Common myeloid progenitor, CD34-positive (primary cell): ENCODE data around the gene ZNF239.
A peak's percentile ranks its signal among the peaks of the same experiment; 100 is the strongest.
"Not testable (repeated sequence)": the region's sequence is repeated elsewhere in the genome, so short reads cannot be mapped to it uniquely, and the experiment has no call there.

Experiments used
- CTCF ChIA-PET: fragments of 350-600 bp; sonication (Branson Sonifier 250); formaldehyde crosslinking; loops from one replicate; lab custom pipeline; 2021; ENCODE audit warnings: antibody characterized with exemption; lab: Charles Lee
- POLR2A ChIA-PET: fragments of 350-600 bp; sonication (Branson Sonifier 250); formaldehyde crosslinking; loops from one replicate; lab custom pipeline; 2021; ENCODE audit warnings: antibody characterized with exemption; lab: Charles Lee
- DNase-seq, 3 donors: peaks; one replicate each; pipeline versions ENCODE4 v3.0.0 to v3.0.0-alpha.2; 2013
- H3K27ac ChIP-seq, 2 experiments: 1 replicate in 1 of 2; 2 replicates in 1 of 2; pipeline ENCODE4 v1.7.0; 2013; ENCODE audit warnings: inconsistent platforms in 2 of 2, low read length in 2 of 2, mild to moderate bottlenecking in 2 of 2, low read depth in 1 of 2, moderate library complexity in 1 of 2; ENCODE audit not compliant: severe bottlenecking in 2 of 2, insufficient read depth in 1 of 2, poor library complexity in 1 of 2
- H3K27me3 ChIP-seq, 5 experiments: replicated peaks in 2 of 5; 1 replicate in 3 of 5; 2 replicates in 2 of 5; pipeline versions ENCODE4 v1.6.1 to v1.7.0; 2013; ENCODE audit warnings: low read length in 4 of 5, mild to moderate bottlenecking in 2 of 5, moderate library complexity in 2 of 5, inconsistent platforms in 1 of 5; ENCODE audit not compliant: insufficient read depth in 5 of 5, control insufficient read depth in 4 of 5
- H3K36me3 ChIP-seq, 4 experiments: 1 replicate in 2 of 4; 2 replicates in 2 of 4; pipeline versions ENCODE4 v1.6.1 to v1.7.0; 2013; ENCODE audit warnings: low read length in 3 of 4, control low read depth in 1 of 4, mild to moderate bottlenecking in 1 of 4; ENCODE audit not compliant: control insufficient read depth in 4 of 4, insufficient read depth in 4 of 4
- H3K4me1 ChIP-seq, 4 experiments: 1 replicate in 3 of 4; 2 replicates in 1 of 4; pipeline versions ENCODE4 v1.6.1 to v1.7.1; 2013; ENCODE audit warnings: low read length in 3 of 4, mild to moderate bottlenecking in 3 of 4, control low read depth in 1 of 4, inconsistent platforms in 1 of 4, moderate library complexity in 1 of 4; ENCODE audit not compliant: control insufficient read depth in 4 of 4, insufficient read depth in 4 of 4; ENCODE audit errors: control extremely low read depth in 1 of 4
- H3K4me3 ChIP-seq, 7 experiments: 1 replicate in 4 of 7; 2 replicates in 3 of 7; pipeline versions ENCODE4 v1.5.1 to v1.7.0; 2013; ENCODE audit warnings: mild to moderate bottlenecking in 7 of 7, low read length in 6 of 7, moderate library complexity in 6 of 7, inconsistent platforms in 2 of 7, low read depth in 2 of 7, control low read depth in 1 of 7; ENCODE audit not compliant: insufficient read depth in 4 of 7, control insufficient read depth in 1 of 7; ENCODE audit errors: extremely low read depth in 1 of 7
- H3K9me3 ChIP-seq, 5 experiments: 1 replicate in 4 of 5; 2 replicates in 1 of 5; pipeline versions ENCODE4 v1.6.1 to v1.7.1; 2013; ENCODE audit warnings: low read length in 4 of 5, mild to moderate bottlenecking in 2 of 5, inconsistent platforms in 1 of 5, low read depth in 1 of 5, moderate library complexity in 1 of 5; ENCODE audit not compliant: control insufficient read depth in 4 of 5, insufficient read depth in 2 of 5; ENCODE audit errors: control extremely low read depth in 1 of 5
- WGBS: methylation state at CpG from one replicate; pipeline ENCODE4 v1.1.5; 2013; ENCODE audit not compliant: insufficient coverage; 5-methylcytosine and 5-hydroxymethylcytosine counted together

The ZNF239 gene

DNA sequence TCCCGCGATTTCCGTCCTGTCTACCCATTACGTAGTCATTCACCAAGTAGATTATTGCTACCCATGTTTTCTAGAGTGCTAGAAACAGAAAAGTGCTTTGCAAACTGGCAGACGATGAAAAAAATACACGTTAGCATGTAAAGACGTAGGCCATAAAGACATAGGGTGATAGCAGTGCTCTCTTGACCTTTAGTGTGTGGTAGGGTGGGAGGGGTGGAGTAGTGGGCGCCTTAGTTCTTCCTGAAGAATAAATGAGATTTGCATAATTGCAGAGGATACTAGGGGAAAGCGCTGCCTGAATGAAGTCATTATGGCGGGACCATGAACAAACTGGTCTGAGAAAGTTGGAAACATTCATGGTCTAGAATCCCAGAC is 32.8 kb upstream of the ZNF239 start:
- H3K27me3 ChIP-seq, result no peaks in the 10 kb centered on the region
- H3K36me3 ChIP-seq, result peaks cover 0 to 32% (median 20%) of the 10 kb centered on the region in 4 experiments
- H3K27ac ChIP-seq, result no peak overlapping the region
- H3K9me3 ChIP-seq, result peaks cover 0 to 10% (median 3%) of the 10 kb centered on the region in 5 experiments
- ChIA-PET POLR2A (no interaction called here), CTCF (no interaction called here)
- WGBS, result 93% methylated on average over 8 of the region's 10 CpGs
- H3K4me1 ChIP-seq, result peaks cover 2 to 12% (median 7%) of the 10 kb centered on the region in 4 experiments
- no peak for DNase-seq
- H3K4me3 ChIP-seq, result peak overlapping the region; percentile 62 to 87 (median 72)

DNA sequence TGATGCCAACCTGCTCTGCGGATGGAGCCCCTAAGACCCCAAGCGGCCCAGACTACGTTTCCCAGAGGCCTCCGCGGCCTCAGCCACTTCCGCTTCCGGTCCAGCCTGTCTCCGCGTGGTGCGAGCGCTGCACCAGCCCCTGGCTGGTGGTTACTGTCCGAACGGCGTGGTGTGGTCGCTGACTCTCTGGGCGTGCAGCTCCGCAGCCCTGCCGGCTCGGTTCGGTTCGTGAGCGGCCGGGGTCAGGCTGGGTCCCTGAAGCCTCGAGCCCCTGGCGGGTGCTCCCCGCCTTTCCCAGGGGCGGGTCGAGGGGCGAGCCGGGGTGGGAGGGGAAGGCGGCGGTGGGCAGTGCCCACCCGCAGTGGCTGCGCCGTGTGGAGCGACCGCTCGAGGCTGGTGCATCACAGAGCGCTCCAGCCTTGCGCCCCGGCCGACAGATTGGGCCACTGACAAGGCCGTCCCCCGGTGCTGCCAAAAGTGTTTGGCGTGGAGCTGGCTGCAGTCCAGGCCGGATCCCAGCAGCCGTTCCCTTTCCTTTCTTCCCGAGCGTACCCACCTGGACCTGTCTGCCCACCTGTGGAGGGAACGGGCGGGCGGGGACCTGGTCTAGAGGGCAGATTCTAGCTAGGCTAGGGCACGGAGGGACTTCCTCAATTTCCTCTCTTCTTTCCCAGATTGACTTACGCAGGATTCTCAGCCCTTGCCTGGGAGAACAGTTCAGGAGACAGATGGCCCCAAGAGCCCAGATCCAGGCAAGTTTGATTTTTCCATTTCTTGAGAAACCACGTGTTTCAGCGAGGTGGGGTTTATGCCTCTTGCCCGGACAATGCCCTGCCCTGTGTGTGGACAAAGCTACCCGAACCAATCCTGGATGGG is 32.1 kb upstream of the ZNF239 start, which contains the start of gene ZNF485:
Gene ZNF485, plus strand, starts transcription at position 116 of the 876 bp plus-strand sequence. Its CDS starts 613 bp downstream, at position 729.
- 3% methylated on average over 57 of the region's 58 CpGs for WGBS
- Histone ChIP-seq H3K4me3 (peak within 1 kb of the TSS; percentile 62 to 87 (median 72)), H3K27ac (peak within 1 kb of the TSS in 1 of 2 experiments; percentile 25), H3K36me3 (peaks cover 0 to 26% (median 18%) of the 10 kb centered on the region in 4 experiments), H3K9me3 (peaks cover 0 to 7% (median 4%) of the 10 kb centered on the region in 5 experiments), H3K4me1 (peaks cover 2 to 12% (median 7%) of the 10 kb centered on the region in 4 experiments), H3K27me3 (no peaks in the 10 kb centered on the region)
- ChIA-PET CTCF (no interaction called here), POLR2A (no interaction called here)
- DNase-seq, result peak; percentile 47 to 72 (median 65)

- Histone ChIP-seq H3K4me3 (peak overlapping the region; percentile 62 to 87 (median 72)), H3K9me3 (peaks cover 0 to 11% (median 4%) of the 10 kb centered on the region in 5 experiments), H3K27ac (no peak overlapping the region), H3K4me1 (peaks cover 2 to 12% (median 7%) of the 10 kb centered on the region in 4 experiments), H3K27me3 (no peaks in the 10 kb centered on the region), H3K36me3 (peaks cover 0 to 19% (median 17%) of the 10 kb centered on the region in 4 experiments)
- POLR2A ChIA-PET, result no interaction called here
- DNase-seq, result no peak
- WGBS, result 60% methylated on average over 12 of the region's 12 CpGs
- CTCF ChIA-PET, result interaction anchor here (1.2 kb wide), 1 partner anchor 11 kb away, joined by 3 read pairs; no protein-coding TSS in a partner anchor
Measured at GRCh38 chr10:43605850-43606322, 31.5 kb upstream of the ZNF239 start.

GRCh38 chr10:43601576-43601975 is 27.2 kb upstream of the ZNF239 start:
- H3K4me3 ChIP-seq, H3K27ac ChIP-seq, H3K27me3 ChIP-seq, H3K4me1 ChIP-seq, CTCF ChIA-PET, DNase-seq, POLR2A ChIA-PET, H3K36me3 ChIP-seq: not testable (repeated sequence)
- H3K9me3 ChIP-seq, result peaks cover 0 to 13% (median 7%) of the 10 kb centered on the region in 5 experiments
- WGBS, result 100% methylated on average over 3 of the region's 6 CpGs

DNA sequence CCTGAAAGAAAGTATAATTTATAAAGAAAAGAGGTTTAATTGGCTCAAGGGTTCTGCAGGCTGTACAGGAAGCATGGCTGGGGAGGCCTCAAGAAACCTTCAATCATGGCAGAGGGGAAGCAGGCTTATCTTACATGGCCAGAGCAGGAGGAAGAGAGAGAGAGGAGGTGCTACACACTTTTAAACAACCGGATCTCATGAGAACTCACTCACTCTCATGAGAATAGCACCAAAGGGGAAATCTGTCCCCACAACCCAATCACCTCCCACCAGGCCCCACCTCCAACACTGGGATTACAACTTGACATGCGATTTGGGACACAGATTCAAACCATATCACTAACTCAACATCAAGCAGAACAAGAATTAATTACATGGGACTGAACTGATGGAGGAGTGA is 24.9 kb upstream of the ZNF239 start:
- ChIA-PET POLR2A (no interaction called here), CTCF (no interaction called here)
- Histone ChIP-seq H3K4me1 (peaks cover 8 to 29% (median 27%) of the 10 kb centered on the region in 4 experiments), H3K9me3 (peaks cover 0 to 12% (median 7%) of the 10 kb centered on the region in 5 experiments), H3K27ac (no peak overlapping the region), H3K36me3 (no peaks in the 10 kb centered on the region), H3K4me3 (no peak overlapping the region), H3K27me3 (no peaks in the 10 kb centered on the region)
- WGBS, result no CpG with 5 or more reads among the region's 2 CpGs
- DNase-seq, result peak; percentile 26 to 86 (median 71)

- no peaks in the 10 kb centered on the region for H3K36me3 ChIP-seq
- H3K27ac ChIP-seq, result no peak overlapping the region
- peaks cover 8 to 33% (median 27%) of the 10 kb centered on the region in 4 experiments for H3K4me1 ChIP-seq
- H3K9me3 ChIP-seq, result peaks cover 0 to 12% (median 7%) of the 10 kb centered on the region in 5 experiments
- ChIA-PET POLR2A (no interaction called here), CTCF (interaction anchor here (0.6 to 1.2 kb wide), 2 partner anchors 47 to 85 kb away, joined by 3 read pairs; no protein-coding TSS in a partner anchor)
- H3K27me3 ChIP-seq, result no peaks in the 10 kb centered on the region
- no peak overlapping the region for H3K4me3 ChIP-seq
- WGBS, result 71% methylated on average over 2 of the region's 2 CpGs
- DNase-seq, result no peak
Measured at GRCh38 chr10:43598446-43598845, 24.0 kb upstream of the ZNF239 start.
